ENCODE results near the gene RRBP1.

GRCh38 chr20:17690144-17690543 is 8.1 kb upstream of the RRBP1 start:
- TF ChIP-seq CTCF (IDR thresholded peaks at IDR 0.05; ENCODE audit: low read depth, low read length, missing input control) (no peak), GABPA (IDR thresholded peaks at IDR 0.05 in 1 of 2, conservative IDR thresholded peaks at IDR 0.05 in 1 of 2) (no peak), JUND (IDR thresholded peaks at IDR 0.05) (no peak), RAD21 (IDR thresholded peaks at IDR 0.05) (no peak), MAX (IDR thresholded peaks at IDR 0.05) (no peak), FOXA2 (IDR thresholded peaks at IDR 0.05) (no peak), EGR1 (IDR thresholded peaks at IDR 0.05; ENCODE audit: low read depth in 2 of 2) (no peak), TAF1 (conservative IDR thresholded peaks at IDR 0.05) (no peak), REST (IDR thresholded peaks at IDR 0.05) (no peak)
